GOT3 (cell line): ENCODE measurements around the gene MUL1.
"Not testable (repeated sequence)": the region's sequence is repeated elsewhere in the genome, so short reads cannot be mapped to it uniquely, and the experiment has no call there.

Experiments
- DNase-seq: peaks from one replicate; lab custom pipeline; 2025; ENCODE audit warnings: mixed read lengths; lab: John Stamatoyannopoulos, UW

Gene MUL1

DNA sequence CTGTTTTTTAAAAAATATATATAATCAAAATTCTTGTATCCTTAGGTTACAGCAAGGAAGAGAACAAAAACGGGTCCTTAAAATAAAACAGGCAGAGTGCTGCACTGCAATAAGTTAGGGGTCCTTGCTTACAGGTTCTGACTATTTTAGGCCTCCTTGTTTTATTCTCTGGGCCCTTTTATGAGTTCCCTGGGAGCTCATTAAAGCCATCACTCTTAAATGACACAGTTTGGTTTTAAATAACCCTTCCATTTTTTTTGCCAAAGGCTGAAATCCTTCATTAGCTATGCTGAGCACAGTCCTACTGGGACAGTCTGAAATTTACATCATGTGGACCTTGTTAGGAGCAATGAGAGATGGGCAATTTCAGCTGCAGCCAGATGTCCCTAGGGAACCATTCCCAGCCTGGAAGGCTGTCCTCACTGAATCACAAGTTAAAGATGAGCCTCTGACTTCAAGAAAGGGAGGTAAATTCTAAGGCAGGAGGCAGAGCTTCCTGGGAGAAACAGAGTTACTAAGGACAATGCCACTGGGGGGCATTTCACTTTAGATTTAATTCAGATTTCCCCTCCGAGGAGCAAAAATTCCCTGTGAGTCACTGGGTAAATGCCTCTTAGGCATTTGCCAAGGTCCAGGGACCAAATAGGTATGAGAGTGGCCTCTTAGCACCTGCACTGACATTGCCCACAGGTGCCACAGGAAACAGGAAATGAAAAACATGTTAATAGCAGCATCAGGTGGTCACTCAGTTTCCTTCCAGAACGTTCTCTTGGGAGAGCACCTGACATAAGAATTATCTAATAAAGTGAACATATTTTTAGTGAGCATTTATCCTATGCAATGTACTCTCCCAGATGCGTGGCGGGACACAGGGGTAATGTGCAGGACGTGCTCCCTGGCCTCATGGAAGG, 3.8 kb upstream of the MUL1 start:
- DNase-seq, result no peak

DNA sequence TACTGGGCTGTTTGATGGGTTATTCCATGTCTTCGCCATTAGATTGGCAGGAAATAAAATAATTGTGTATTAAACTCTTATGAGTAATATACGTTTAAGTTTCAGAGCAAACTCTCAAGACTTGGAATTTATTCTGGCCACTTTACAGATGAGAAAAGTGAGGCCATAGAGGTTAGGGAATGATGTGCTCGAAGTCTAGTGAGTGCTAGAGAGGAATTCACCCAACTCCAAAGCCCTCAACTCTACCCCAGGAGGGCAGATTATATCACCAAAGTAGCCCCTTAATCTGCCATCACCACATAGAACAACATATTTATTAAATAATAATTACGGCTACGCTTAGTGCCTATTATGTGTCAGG, 440 bp upstream of the MUL1 start:
- DNase-seq, result no peak

GRCh38 chr1:20507248-20507563, 745 bp downstream of the MUL1 start:
- no peak for DNase-seq

- DNase-seq, result no peak
Measured at GRCh38 chr1:20505488-20505887, 2.5 kb downstream of the MUL1 start.

GRCh38 chr1:20500716-20501115, 7.2 kb downstream of the MUL1 start:
- DNase-seq, result no peak

DNA sequence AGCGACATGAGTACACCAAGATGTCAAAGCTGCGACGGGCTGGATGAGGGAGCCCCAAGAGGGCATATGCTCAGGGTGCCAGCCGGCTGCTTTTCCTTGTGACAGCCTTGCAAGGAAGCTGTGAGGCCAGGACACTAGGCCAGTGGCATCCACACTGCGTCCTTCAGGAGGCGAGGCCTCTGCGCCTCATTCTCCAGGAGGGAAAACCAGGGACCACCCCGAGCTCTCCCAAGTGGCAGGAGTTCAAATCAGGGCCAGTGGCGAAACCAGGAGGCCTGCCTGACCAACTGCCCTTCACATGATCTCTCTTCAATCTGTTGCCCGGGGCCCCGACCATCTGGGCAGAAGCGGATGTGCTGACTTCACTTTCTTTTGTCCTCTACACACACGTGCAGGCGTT, 8.2 kb downstream of the MUL1 start:
- no peak for DNase-seq

DNA sequence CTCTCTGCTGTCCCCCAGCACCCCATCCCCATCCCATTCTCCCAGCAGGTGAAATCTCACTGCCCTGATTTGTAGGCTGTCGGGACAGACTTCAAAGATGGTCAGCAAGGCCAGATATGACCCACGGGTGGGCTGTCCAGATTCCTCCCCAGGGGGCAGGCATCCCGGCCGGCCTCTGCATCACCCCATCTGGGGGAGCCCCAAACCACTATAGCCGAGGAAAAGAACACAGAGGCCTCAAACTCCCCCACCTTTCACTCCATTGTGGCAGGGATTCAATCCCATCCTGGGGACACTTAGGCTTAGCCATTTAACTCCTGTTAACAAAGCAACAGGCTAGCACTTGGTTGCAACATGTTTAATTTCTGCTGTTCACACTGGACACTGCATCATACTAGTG, 8.8 kb downstream of the MUL1 start:
- DNase-seq, result no peak

DNA sequence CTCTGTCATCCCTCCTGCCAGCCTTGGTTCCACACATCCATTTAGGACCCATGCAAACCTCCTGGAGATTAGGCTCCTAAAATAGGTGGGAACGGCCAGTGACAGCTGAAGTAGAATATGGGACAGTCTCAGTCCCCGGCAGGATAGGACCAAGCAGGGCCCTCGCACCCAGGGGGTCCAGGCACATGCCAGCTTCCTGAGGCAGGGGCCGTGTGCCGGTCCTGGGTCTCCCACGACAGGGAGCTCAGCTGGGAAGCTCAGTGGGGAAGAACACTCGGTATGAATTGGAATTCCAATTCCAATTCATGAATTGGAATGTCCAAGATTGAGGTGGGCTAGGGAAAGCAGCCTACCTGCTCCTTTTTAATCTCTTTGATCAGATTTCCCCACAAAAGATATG, 9.8 kb downstream of the MUL1 start:
- no peak for DNase-seq

- DNase-seq, result no peak
Measured at GRCh38 chr1:20497506-20497905, 10.4 kb downstream of the MUL1 start.

DNA sequence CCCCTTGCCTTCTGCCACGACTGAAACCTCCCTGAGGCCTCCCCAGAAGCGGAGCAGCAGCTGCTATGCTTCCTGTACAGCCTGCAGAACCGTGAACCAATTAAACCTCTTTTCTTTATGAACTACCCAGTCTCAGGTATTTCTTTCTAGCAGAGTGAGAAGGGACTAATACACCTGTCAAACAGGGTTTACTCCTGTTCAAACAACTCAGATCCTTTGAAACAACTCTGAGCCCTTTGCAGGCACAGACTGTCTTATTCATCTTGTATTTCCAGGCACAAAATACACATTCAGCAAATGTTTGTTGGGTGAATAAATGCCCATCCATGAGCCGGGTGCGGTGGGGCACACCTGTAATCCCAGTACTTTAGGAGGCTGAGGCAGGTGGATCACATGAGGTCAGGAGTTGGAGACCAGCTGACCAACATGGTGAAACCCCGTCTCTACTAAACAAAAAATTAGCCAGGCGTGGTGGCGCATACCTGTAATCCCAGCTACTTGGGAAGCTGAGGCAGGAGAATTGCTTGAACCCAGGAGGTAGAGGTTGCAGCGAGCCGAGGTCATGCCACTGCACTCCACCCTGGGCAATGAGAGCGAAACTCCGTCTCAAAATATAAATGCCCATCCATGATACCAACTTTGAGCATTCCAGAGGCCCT, 11.1 kb downstream of the MUL1 start:
- not testable (repeated sequence) for DNase-seq

DNA sequence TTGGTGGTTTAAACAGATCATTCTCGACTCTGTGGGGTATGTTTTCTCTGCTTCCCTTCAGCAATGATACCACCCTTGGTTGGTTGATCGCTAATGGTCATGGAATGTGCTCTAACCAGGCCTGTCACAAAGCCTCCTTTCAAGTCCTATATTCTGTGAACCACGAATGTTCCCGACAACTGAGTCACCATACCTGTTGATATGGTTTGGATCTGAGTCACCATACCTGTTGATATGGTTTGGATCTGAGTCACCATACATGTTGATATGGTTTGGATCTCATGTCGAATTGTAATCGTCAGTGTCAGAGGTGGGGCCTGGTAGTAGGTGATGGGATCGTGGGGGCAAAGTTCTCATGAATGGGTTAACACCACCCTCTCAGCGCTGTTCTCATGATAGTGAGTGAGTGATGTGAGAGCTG, 11.7 kb downstream of the MUL1 start:
- DNase-seq, result no peak

- DNase-seq, result no peak
Measured at GRCh38 chr1:20495661-20496060, 12.3 kb downstream of the MUL1 start.

DNA sequence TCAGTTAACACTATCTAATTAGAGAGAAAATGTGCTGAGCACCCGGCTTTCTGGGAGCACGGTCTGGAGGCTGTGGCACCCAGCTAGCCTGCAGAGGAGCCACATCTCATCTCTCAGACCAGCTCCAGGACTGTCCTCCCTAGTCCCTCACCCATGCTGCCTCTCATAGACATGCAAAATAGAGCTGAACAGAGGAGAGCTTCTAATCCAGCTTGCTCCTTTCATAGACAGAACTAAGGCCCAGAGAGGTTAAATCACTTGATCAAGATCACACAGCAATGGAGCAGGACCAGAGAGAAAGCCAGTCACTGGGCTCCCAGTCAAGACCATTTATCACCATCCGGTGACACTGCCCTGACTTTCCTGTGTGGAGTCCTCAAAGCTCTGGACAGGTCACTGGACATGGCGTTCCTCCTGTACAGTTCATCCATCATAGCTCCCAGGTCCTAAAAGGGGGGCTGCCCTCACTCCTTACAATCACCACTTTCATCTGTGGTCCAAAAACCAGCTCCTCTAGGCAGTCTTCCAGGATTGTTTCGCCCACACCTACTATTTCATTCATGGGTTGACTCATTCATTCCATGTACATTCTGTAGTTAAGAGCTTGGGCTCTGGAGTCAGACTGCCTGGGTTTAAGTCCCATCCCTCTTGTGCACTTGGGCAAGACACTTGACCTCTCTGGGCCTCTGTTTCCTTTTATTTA, 13.2 kb downstream of the MUL1 start:
- DNase-seq, result no peak

- peak; percentile 53 for DNase-seq
Measured at GRCh38 chr1:20493839-20494608, 13.9 kb downstream of the MUL1 start.

- no peak for DNase-seq
Measured at GRCh38 chr1:20493309-20493708, 14.6 kb downstream of the MUL1 start.

DNA sequence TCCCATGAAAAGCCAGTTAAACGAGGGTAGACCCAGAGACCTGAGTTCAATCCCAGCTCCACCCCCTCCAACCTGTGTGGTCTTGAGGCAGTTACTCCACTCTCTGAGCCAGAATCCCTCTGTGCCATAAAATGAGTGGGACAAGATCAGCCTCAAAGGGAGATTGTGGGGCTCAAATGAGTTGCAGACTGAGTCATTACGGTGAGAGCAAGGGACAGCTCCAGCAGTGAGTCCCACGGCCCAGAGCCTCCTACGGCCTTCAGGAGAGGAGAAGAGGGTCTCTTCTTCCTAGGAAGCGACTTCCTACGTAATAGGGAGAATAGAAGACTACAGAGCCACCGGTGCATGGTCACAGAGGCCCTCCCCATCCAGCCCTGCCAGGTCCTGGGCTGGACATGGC, 15.2 kb downstream of the MUL1 start:
- DNase-seq, result no peak

- no peak for DNase-seq
Measured at GRCh38 chr1:20491866-20492265, 16.1 kb downstream of the MUL1 start.

DNA sequence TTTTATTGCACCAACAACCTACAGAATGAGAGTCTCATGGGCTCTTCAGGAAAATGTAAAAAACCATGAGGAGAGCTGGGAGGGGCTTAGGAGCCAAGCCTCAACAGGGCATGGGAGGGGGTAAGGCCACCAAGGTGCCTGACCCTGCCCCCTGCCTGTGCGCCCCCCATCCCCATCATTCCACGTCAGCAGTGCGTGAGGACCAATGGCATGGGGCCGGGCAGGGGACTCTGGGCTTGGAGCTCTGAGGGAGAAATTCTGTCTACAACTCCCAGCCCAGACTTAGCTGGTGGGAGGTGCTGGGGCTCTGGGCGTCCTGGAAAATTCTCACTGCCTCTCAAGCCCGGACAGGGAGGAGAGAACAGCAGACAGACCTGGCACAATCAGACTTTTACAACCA, 16.8 kb downstream of the MUL1 start:
- DNase-seq, result no peak

DNA sequence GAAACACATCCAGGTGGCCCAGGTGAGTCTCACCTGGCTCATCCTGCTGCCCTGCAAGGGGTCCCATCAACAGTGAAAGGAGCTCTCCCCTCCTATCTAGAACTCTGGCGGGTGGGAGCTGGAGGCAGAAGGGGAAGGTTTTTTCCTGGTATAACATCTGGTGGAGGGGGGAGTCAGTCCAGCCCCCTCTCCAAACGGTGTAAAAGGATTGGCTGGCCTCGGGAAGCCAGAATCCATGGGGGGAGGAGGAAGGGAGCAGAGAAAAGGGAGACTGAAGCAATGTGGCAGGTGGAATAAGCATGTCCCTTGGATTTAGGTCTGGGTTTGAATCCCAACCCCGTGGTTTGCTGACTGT, 20.7 kb downstream of the MUL1 start:
- DNase-seq, result no peak

- no peak for DNase-seq
Measured at GRCh38 chr1:20486457-20487235, 21.3 kb downstream of the MUL1 start.
